Activated CD4-positive, alpha-beta T cell treated with anti-CD3 and anti-CD28 coated beads, Interleukin-2, amount 10 ng/mL, durations not matched to agents 7 days and 5 days (primary cell): Measurements from ENCODE around the gene MBD3. TPM values are rescaled to one million over a fixed set of nuclear protein-coding genes. Genes with fewer than 3 reads are reported as not detected.

ENCODE experiments used
- CTCF ChIA-PET: fragments of 350-600 bp; sonication (Branson Sonifier 250); formaldehyde crosslinking; loops from one replicate; lab custom pipeline; 2021; ENCODE audit warnings: antibody characterized with exemption; lab: Charles Lee
- POLR2A ChIA-PET: fragments of 350-600 bp; sonication (Branson Sonifier 250); formaldehyde crosslinking; loops from one replicate; lab custom pipeline; 2021; ENCODE audit warnings: antibody characterized with exemption; lab: Charles Lee
- DNase-seq: peaks from one replicate; pipeline ENCODE4 v3.0.0-alpha.2; 2020
- H3K27ac Mint-ChIP-seq: one replicate; pipeline ENCODE4 v1.8.0; 2021; ENCODE audit warnings: mild to moderate bottlenecking, moderate library complexity, mixed read lengths
- H3K27me3 Mint-ChIP-seq: one replicate; pipeline ENCODE4 v1.8.0; 2021; ENCODE audit warnings: mixed read lengths
- H3K36me3 Mint-ChIP-seq: one replicate; pipeline ENCODE4 v1.8.0; 2021; ENCODE audit warnings: low read depth, mixed read lengths
- H3K4me1 Mint-ChIP-seq: one replicate; pipeline ENCODE4 v1.8.0; 2021; ENCODE audit warnings: mixed read lengths
- H3K4me3 Mint-ChIP-seq: one replicate; pipeline ENCODE4 v1.8.0; 2021; ENCODE audit warnings: mild to moderate bottlenecking, moderate library complexity, mixed read lengths
- H3K9me3 Mint-ChIP-seq: one replicate; pipeline ENCODE4 v1.8.0; 2021; ENCODE audit warnings: mixed read lengths
- total RNA-seq, 2 experiments: library from RNA; stranded (reverse); gene quantifications; one replicate each; pipeline ENCODE4 v1.2.3, GENCODE V29; 2021

Gene MBD3
- total RNA-seq, 2 experiments from 2014 or later: 76.2 to 93.3 TPM

DNA sequence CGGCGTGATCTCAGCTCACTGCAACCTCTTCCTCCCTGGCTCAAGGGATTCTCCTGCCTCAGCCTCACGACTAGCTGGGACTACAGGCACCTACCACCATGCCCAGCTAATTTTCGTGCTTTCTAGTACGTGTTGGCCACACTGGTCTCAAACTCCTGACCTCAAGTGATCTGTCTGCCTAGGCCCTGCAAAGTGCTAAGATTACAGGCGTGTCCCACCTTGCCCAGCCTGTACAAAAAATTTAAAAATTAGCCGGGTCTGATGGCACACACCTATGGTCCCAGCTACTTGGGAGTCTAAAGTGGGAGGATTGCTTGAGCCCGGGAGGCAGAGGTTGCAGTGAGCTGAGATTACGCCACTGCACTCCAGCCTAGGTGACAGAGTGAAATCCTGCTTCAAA lies 19.9 kb downstream of the MBD3 start:
- H3K27me3 Mint-ChIP-seq: peaks cover 12% of the 10 kb centered on the region
- no peak overlapping the region for H3K4me3 Mint-ChIP-seq
- no peak overlapping the region for H3K27ac Mint-ChIP-seq
- H3K4me1 Mint-ChIP-seq: peaks cover 9% of the 10 kb centered on the region
- no peak for DNase-seq
- no peaks in the 10 kb centered on the region for H3K36me3 Mint-ChIP-seq
- ChIA-PET CTCF (no interaction called here), POLR2A (no interaction called here)
- no peaks in the 10 kb centered on the region for H3K9me3 Mint-ChIP-seq

- H3K4me1 Mint-ChIP-seq: peaks cover 9% of the 10 kb centered on the region
- H3K9me3 Mint-ChIP-seq: no peaks in the 10 kb centered on the region
- no peak for DNase-seq
- no peaks in the 10 kb centered on the region for H3K36me3 Mint-ChIP-seq
- peaks cover 12% of the 10 kb centered on the region for H3K27me3 Mint-ChIP-seq
- no peak overlapping the region for H3K27ac Mint-ChIP-seq
- H3K4me3 Mint-ChIP-seq: no peak overlapping the region
- ChIA-PET POLR2A (no interaction called here), CTCF (no interaction called here)
Observed at GRCh38 chr19:1571358-1571757, 21.3 kb downstream of the MBD3 start.

GRCh38 chr19:1570836-1571235 lies 21.8 kb downstream of the MBD3 start:
- Mint-ChIP-seq H3K4me3 (no peak overlapping the region), H3K4me1 (peaks cover 9% of the 10 kb centered on the region), H3K27me3 (peaks cover 12% of the 10 kb centered on the region), H3K27ac (no peak overlapping the region), H3K36me3 (no peaks in the 10 kb centered on the region), H3K9me3 (no peaks in the 10 kb centered on the region)
- DNase-seq: no peak
- ChIA-PET POLR2A (no interaction called here), CTCF (interaction anchor here (0.6 kb wide), 1 partner anchor 12 kb away, joined by 5 read pairs; no protein-coding TSS in a partner anchor)

DNA sequence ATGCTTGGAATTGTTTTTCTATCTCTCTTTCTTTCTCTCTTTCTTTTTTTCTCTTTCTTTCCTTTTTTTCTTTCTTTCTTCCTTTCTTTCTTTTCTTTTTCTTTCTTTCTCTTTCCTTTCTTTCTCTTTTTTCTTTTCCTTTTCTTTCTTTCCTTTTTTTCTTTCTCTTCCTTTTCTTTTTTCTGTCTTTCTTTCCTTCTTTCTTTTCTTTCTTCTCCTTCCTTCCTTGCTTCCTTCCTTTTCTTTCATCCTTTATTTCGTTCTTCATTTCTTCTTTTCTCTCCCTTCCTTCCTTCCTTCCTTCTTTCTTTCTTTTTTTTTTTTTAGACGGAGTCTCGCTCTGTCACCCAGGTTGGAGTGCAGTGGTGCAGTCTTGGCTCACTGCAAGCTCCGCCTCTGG lies 22.7 kb downstream of the MBD3 start:
- ChIA-PET POLR2A (no interaction called here), CTCF (interaction anchor here (0.7 kb wide), 1 partner anchor 272 kb away, joined by 4 read pairs; no protein-coding TSS in a partner anchor)
- H3K27ac Mint-ChIP-seq: peak overlapping the region; percentile 41
- no peaks in the 10 kb centered on the region for H3K9me3 Mint-ChIP-seq
- H3K36me3 Mint-ChIP-seq: no peaks in the 10 kb centered on the region
- H3K4me3 Mint-ChIP-seq: peak overlapping the region; percentile 40
- peaks cover 12% of the 10 kb centered on the region for H3K27me3 Mint-ChIP-seq
- H3K4me1 Mint-ChIP-seq: peaks cover 11% of the 10 kb centered on the region
- DNase-seq: no peak

DNA sequence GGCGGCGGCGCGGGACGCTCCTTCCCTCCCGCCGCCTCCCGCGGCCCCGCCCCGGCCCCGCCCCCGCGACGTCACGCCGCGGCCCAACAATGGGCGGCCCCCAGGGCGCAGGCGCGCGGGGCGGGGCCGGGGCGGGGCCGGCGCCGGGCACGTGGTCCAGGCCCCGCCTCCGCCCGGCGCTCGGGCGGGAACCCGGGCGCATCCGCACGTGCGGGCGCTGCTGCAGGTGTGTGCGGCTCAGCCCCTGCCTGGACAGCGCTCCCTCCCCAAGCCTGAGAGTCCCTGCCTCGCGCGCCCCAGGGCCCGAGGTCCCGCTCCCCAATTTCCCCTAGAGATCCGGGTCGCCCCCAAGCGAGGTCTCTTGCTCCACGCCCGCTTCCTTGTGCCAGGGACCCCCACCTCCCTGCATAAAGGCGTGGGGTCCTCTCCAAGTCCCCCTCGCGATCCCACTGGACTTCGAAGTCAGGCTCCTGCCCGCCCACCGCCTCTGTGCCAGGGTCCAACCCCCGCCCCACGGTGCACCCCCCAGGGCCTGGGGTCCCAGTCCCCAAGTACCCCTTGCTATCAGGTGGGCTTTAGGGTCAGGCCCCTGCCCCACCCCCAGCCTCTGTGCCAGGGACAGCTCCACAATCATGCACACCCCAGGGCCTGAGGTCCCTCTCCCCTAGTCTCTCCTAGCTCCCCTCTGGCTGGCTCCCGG lies 24.2 kb downstream of the MBD3 start, which contains the start of gene MEX3D:
TSS of gene MEX3D (minus strand) at position 6 of the 700 bp plus-strand sequence. CDS start 267 bp downstream, outside the sequence.
- ChIA-PET CTCF (no interaction called here), POLR2A (no interaction called here)
- H3K27ac Mint-ChIP-seq: no peak within 1 kb of the TSS
- H3K36me3 Mint-ChIP-seq: no peaks in the 10 kb centered on the region
- peaks cover 11% of the 10 kb centered on the region for H3K4me1 Mint-ChIP-seq
- DNase-seq: peak; percentile 78
- H3K9me3 Mint-ChIP-seq: no peaks in the 10 kb centered on the region
- peak within 1 kb of the TSS; percentile 34 for H3K4me3 Mint-ChIP-seq
- peaks cover 13% of the 10 kb centered on the region for H3K27me3 Mint-ChIP-seq

GRCh38 chr19:1567848-1568227 lies 24.8 kb downstream of the MBD3 start:
- H3K9me3 Mint-ChIP-seq: no peaks in the 10 kb centered on the region
- no peak for DNase-seq
- H3K27me3 Mint-ChIP-seq: peaks cover 13% of the 10 kb centered on the region
- ChIA-PET CTCF (no interaction called here), POLR2A (no interaction called here)
- peaks cover 11% of the 10 kb centered on the region for H3K4me1 Mint-ChIP-seq
- H3K27ac Mint-ChIP-seq: no peak overlapping the region
- no peak overlapping the region for H3K4me3 Mint-ChIP-seq
- H3K36me3 Mint-ChIP-seq: no peaks in the 10 kb centered on the region

DNA sequence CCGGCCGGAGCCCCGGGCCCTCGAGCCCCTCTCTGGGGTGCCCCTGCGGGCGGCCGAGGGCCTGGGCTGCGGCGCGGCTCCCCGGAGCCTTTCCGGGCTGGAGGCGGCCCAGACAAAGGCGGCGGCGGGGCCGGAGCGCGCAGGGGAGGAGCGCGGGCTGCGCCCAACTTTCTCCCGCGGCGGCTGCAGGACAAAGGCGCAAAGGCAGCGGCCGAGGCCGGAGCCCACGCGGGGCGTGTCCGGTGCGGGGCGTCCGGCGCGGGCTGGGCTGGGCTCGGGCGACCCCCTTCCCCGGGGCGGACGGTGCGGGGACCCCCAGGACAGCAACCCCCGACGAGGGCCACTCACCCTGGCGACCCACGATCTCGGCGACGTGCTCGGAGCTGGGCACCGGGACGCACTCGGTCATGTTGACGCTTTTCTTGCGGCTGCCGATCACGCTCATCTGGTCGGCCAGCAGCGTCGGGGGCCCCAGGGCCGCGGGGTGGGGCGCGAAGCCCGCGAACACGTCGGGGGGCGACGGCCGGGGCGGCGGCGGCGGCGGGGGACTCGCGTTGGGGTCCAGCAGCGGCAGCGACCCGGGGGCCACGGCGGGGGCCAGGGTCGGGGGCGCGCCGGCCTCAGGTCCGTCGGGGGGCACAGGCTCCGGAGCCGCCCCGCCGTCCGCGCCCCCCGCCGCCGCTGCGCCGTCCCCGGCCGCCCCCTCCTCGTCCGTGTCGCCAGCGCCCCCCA lies 25.4 kb downstream of the MBD3 start:
- DNase-seq: no peak
- Mint-ChIP-seq H3K9me3 (no peaks in the 10 kb centered on the region), H3K27me3 (peaks cover 13% of the 10 kb centered on the region), H3K36me3 (no peaks in the 10 kb centered on the region), H3K4me3 (peak overlapping the region; percentile 34), H3K27ac (no peak overlapping the region), H3K4me1 (peaks cover 11% of the 10 kb centered on the region)
- POLR2A ChIA-PET: no interaction called here
- CTCF ChIA-PET: no interaction called here

DNA sequence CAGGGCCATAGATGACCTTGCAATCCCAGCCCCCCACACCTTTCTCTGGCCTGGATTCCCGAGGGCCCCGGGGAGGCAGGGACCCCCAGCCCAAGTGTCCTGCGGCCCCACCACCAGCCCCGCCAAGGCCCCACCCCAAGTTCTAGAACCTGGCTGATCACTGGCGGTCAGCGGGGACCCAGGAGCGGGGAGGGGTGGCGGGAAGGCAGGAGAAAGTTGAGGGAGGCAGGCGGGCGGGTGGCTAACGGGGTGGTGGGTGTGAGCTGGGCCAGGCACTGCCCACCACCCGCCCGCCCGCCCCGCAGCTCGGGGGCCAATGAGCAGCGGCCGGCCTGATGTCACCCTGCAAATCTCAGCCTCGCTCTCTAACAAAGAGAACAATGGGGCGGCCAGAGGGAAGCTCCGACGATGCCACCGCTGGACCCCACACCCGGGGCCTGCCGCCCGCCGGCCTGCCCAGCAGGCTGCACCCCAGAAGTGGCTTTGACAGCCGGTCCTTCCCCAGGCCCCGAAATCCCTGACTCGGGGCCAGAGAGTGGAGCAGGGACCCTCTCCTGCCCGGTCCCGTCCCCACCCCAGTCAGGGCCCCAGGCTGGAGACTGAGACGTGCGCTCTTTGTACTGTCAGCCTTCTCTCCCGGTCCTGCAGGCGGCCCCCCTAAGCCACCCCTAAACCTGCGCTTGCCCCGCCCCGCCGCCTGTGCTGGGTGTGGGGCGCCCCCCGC lies 26.1 kb downstream of the MBD3 start:
- CTCF ChIA-PET: no interaction called here
- no peak for DNase-seq
- POLR2A ChIA-PET: no interaction called here
- Mint-ChIP-seq H3K4me3 (peak overlapping the region; percentile 27), H3K27me3 (peaks cover 13% of the 10 kb centered on the region), H3K9me3 (no peaks in the 10 kb centered on the region), H3K36me3 (no peaks in the 10 kb centered on the region), H3K27ac (no peak overlapping the region), H3K4me1 (peaks cover 11% of the 10 kb centered on the region)

DNA sequence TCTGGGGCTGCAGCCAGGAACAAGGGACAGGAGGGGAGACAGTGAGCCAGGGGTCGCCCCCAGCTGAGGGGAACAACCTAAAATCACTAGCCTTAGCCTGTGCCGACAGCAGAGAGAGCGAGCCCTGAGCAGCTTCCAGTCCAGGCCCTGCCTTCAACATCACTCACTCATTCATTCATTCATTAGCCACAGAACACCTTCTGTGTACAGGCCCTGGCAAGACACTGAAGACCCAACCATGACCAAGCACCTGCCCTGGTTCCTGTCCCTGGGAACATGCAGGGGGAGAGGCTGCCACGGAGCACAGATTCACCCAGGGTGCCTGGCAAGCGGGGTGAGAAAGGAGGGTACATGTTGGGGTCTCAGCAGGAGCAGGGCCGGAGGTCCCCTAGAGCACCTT lies 29.4 kb downstream of the MBD3 start:
- POLR2A ChIA-PET: no interaction called here

DNA sequence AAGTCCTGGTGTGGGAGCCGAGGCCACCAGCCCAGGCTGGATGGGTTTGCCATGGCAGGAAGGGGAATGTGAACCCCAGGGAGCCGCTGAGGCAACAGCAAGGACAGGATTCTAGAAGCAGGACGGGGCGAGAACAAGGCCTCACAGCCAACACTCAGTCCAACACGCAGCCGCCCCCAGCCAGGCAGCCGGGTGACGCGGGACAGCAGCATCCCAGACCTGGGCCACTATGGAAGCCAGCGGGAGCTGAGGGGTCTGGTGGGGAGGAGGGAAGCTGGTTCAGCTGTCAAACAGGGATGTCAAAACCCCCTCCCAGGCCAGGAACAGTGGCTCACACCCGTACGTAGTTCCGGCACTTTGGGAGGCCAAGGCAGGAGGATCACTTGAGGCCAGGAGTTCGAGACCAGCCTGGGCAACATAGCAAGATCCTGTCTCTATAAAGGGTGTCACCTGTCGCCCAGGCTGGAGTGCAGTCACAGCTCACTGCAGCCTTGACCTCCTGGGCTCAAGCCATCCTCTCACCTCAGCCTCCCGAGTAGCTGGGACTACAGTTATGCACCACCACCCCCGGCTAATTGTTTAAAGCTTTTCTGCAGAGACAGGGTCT lies 31.3 kb downstream of the MBD3 start:
- DNase-seq: no peak
- Mint-ChIP-seq H3K4me3 (no peak overlapping the region), H3K27me3 (peaks cover 1% of the 10 kb centered on the region), H3K9me3 (no peaks in the 10 kb centered on the region), H3K36me3 (no peaks in the 10 kb centered on the region), H3K27ac (no peak overlapping the region), H3K4me1 (peaks cover 5% of the 10 kb centered on the region)
- CTCF ChIA-PET: interaction anchor here (1.0 kb wide), 1 partner anchor 265 kb away, joined by 5 read pairs; no protein-coding TSS in a partner anchor
- POLR2A ChIA-PET: no interaction called here

More for the DNA sequence above, 29.4 kb downstream of the MBD3 start:
- Mint-ChIP-seq H3K4me1 (peaks cover 5% of the 10 kb centered on the region), H3K9me3 (no peaks in the 10 kb centered on the region), H3K27ac (no peak overlapping the region), H3K4me3 (no peak overlapping the region), H3K36me3 (no peaks in the 10 kb centered on the region), H3K27me3 (peaks cover 1% of the 10 kb centered on the region)
- CTCF ChIA-PET: interaction anchor here (0.6 kb wide), 1 partner anchor 49 kb away, joined by 3 read pairs; no protein-coding TSS in a partner anchor
- DNase-seq: no peak

DNA sequence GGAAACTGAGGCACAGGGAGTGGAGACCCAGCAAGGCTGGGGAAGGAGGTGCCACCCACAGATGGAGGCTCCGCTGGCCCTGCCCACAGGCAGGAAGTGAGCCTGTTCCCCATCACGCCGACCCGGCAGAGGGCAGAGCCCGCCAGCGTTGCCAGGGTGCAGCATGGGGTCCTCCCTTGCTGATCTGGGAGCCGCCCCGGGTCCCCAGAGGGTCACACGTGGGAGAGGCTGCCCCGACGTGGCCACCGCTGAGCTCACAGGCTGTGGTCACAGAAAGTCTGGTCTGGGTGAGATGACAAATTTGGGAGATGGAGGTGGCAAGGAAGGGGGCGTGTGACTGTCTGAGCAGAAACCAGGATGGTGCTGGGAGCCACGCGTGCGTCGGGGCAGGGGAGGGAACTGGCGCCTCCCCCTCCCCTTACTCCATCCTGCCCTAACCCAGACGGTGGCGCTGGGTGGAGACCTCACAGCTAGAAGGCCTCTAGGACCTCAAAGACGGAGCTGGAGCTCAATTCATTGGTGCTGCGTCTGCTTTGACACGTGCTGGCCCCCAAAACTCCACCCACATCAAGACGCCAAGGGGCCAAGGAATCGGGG lies 32.3 kb downstream of the MBD3 start:
- Mint-ChIP-seq H3K36me3 (no peaks in the 10 kb centered on the region), H3K27me3 (peaks cover 1% of the 10 kb centered on the region), H3K4me1 (peaks cover 3% of the 10 kb centered on the region), H3K27ac (no peak overlapping the region), H3K9me3 (no peaks in the 10 kb centered on the region), H3K4me3 (no peak overlapping the region)
- DNase-seq: no peak
- CTCF ChIA-PET: interaction anchor here (1.0 kb wide), 1 partner anchor 266 kb away, joined by 5 read pairs; no protein-coding TSS in a partner anchor
- POLR2A ChIA-PET: no interaction called here

GRCh38 chr19:1558552-1558951 lies 34.1 kb downstream of the MBD3 start:
- H3K27ac Mint-ChIP-seq: no peak overlapping the region
- no peaks in the 10 kb centered on the region for H3K9me3 Mint-ChIP-seq
- DNase-seq: no peak
- no peaks in the 10 kb centered on the region for H3K36me3 Mint-ChIP-seq
- no peak overlapping the region for H3K4me3 Mint-ChIP-seq
- POLR2A ChIA-PET: no interaction called here
- H3K4me1 Mint-ChIP-seq: peaks cover 3% of the 10 kb centered on the region
- CTCF ChIA-PET: interaction anchor here (2.3 kb wide), 1 partner anchor 12 kb away, joined by 5 read pairs; no protein-coding TSS in a partner anchor
- H3K27me3 Mint-ChIP-seq: no peaks in the 10 kb centered on the region
